ENCODE results near the gene CIB2.

GRCh38 chr15:78056714-78057269 is 74.5 kb downstream of the CIB2 start:
- no peak for TF ChIP-seq CTCF (IDR thresholded peaks at IDR 0.05)
- no peak for TF ChIP-seq POLR2A (IDR thresholded peaks at IDR 0.05)

All from Peyer's patch (tissue), 4 donors.